ENCODE results near the gene ZBBX.
A peak's percentile ranks its signal among the peaks of the same experiment; 100 is the strongest.
"Not testable (repeated sequence)": the region's sequence is repeated elsewhere in the genome, so short reads cannot be mapped to it uniquely, and the experiment has no call there.

ZBBX gene, protein sequence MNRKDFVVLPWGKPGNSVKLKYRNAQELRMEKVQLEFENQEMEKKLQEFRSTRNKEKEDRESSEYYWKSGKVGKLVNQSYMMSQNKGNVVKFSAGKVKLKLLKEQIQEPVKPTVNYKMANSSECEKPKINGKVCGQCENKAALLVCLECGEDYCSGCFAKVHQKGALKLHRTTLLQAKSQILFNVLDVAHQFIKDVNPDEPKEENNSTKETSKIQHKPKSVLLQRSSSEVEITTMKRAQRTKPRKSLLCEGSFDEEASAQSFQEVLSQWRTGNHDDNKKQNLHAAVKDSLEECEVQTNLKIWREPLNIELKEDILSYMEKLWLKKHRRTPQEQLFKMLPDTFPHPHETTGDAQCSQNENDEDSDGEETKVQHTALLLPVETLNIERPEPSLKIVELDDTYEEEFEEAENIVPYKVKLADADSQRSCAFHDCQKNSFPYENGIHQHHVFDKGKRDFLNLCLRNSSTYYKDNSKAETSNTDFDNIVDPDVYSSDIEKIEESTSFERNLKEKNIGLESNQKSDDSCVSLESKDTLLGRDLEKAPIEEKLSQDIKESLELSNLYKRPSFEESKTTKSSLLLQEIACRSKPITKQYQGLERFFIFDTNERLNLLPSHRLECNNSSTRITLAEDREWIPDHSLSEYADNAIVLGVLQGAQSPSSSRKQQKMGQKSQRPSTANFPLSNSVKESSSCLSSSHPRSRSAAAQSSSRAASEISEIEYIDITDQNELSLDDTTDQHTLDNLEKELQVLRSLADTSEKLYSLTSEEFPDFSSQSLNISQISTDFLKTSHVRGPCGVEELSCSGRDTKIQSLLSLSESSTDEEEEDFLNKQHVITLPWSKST

DNA sequence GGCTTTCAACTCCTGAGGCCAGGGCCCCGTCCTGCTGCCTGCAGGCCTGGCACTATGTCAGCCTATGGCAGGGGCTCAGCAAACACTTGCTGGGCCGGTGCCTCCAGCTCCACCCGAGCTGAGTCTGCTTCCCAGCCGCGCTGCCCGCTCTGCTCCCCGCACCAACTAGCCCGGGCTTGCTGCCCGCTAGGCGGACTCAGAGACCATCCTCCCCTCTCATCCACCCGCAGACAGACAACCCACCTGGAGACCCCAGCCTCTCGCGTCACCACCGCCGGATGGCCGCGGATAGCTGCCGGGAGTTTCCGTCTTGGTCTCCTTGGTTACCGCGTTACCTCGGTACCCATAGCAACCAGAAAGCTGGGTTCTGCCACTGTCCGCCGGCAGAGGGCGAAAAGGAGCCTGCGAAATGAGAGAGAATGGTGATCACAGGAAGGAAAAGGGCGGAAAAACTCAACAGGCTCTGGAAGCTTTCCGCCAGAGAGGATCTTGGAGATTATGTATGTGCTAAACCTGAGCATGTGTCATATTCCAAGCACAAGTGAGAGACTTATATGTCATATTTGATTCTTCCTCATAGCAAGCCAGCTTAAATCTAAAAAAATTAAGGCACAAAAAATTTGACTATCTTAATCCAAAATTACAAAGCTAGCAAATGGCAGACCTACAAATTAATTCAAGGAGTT, at the start of gene ZBBX:
Gene ZBBX (minus strand): TSS at position 294 of the 686 bp plus-strand sequence. CDS start 7,396 bp downstream, outside the sequence.
- DNase-seq (ENCODE audit: low read depth): peak; percentile 17

DNA sequence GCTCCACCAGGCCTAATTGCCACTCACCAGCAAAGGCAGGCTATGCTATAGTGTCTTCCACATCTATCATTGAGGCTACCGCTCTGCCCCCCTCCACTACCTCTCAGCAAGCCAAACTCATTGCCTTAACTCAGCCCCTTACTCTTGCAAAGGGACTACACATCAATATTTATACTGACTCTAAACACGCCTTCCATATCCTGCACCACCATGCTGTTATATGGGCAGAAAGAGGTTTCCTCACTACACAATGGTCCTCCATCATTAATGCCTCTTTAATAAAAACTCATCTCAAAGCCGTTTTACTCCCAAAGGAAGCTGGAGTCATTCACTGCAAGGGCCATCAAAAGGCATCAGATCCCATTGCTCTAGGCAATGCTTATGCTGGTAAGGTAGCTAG, 46.9 kb upstream of the ZBBX start:
- DNase-seq (ENCODE audit: low read depth): not testable (repeated sequence)

DNA sequence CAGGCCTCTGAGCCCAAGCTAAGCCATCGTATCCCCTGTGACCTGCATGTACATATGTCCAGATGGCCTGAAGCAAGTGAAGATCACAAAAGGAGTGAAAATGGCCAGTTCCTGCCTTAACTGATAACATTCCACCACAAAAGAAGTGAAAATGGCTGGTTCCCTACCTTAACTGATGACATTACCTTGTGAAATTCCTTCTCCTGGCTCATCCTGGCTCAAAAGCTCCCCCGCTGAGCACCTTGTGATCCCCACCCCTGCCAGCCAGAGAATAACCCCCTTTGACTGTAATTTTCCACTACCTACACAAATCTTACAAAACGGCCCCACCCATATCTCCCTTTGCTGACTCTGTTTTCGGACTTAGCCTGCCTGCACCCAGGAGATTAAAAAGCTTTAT, 42.3 kb upstream of the ZBBX start:
- DNase-seq (ENCODE audit: low read depth): not testable (repeated sequence)

DNA sequence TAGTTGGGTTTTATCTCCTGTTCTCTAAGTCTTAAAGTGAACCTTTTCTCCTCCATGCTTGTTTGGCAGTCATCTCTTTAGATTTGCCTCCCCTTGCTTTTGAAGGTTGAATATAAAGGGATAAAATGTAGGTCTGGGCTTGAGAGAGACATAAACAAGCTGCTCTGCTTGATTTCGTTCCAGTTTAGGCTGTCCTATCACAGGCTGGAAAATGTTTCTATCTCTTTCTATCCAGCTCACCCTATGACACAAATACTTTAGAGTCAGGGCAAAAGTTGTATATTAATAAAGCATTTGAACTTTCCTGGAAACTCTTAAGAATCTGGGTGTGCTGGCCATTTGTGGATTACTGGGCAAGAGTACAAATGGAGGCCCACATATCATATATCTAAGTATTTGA, 29.5 kb upstream of the ZBBX start:
- DNase-seq (ENCODE audit: low read depth): no peak

DNA sequence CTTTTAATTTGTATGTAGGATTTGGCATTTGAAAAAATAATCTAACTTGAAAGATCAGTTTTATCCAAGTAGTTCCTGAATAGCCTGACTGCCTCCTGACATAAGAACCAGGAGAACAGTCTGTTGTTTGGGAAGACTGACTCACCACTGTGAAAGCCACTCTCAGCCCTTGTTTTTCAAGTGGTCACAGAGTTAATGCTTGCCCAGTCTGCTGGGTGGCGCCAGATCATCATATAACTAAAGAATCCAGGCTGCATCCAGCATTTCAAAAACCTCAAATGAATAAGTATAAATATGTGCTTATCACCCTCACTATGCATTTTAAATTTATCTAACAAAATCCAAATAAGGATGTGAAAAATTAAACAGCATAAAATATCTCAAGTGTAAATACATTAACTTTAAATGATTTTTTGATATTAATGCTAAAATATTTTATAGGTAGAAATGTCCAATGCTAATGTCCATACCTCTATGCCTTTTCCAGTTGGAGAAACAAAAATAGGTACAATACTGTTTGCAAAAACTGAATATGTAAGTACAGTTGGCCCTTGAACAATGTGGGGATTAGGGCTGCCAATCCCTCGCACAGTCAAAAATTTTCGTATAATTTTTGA, 26.9 kb upstream of the ZBBX start:
- no peak for DNase-seq (ENCODE audit: low read depth)

DNA sequence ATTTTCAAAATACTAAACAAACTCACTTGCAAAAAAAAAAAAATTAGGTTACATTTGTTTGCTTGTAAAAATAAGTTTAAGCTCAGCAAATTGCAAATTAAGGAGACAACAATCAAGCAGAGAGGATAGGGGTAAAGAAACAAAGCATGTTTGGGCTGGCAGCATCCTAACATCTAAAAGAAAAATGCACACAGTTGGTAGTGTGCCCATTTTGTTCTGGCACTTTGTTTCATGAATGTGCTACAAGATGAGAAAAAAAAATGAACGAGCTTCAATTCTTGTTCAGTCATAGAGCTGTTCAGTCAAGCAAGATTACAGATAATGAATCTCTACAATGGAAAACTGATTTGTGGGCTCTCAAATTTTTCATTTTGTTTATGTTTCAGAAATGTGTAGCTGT, 17.7 kb upstream of the ZBBX start:
- no peak for DNase-seq (ENCODE audit: low read depth)

DNA sequence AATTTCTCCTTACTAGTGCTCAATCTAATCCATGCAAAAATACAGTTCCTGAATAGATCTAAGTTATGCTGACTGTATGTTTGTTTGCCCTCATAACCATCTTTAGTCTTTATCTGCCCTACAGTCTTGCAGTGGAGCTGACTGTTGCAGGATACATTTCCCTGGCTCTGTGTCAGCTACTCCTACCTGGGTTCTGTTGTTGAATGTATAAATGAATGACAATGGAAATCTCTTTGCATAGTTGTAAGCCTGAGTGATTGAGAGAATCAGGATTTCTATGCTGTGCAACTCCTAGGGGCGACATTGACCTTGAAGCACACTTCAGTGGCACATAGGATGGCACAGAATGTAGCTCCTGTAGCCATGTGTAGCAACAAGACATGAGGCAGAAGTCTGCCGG, 16.0 kb upstream of the ZBBX start:
- DNase-seq (ENCODE audit: low read depth): no peak

DNA sequence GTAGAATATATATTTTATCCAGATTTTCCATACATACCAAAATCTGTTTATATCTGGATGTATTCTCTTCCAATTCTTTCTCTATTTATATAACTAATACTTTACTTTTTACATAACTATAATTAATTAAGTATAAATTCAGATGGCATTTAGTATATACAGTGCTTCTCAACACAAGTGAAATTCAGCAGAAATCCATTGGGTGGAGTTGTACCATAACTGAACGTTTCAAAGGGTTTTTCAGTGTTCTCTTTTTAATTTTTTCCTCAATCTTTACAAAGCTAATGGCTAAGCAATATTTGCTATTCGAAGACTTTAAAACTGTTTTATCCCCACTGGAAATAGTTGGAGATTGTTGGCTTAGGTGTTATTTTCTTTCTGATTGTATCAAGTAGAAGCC, 13.9 kb upstream of the ZBBX start:
- no peak for DNase-seq (ENCODE audit: low read depth)

DNA sequence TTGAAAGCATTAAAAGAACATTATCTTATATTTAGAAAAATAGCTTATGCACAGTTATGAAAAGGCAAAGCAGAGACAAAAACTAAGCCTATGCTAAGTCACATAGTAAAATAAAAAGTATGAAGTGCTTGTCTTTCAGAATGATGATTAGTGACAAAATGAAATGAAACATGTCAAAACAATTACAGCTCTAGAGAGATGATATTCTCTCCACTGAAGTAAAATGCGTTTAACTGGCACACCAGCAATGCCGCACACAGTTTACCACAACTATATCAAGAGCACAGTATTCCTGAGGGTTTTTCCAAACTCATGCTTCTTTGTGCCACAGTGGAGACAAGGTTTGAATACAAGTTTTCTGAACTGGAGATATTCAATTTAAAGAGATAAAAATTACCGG, 2.1 kb upstream of the ZBBX start:
- no peak for DNase-seq (ENCODE audit: low read depth)

DNA sequence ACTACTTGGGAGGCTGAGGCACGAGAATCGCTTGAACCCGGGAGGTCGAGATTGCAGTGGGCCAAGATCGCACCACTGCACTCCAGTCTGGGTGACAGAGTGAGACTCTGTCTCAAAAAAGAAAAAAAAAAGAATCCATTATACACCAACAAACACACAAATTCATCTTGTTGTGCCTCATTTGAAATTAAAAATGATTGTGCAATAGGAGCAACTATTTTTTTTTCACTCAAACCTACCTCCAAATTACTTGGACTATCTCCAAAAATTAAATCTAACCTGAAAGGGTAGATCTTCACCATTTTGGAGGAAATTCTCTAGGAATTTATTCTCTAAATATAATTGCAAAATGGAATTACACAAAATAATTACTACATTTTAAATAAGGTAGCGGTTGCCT, 4.6 kb downstream of the ZBBX start:
- no peak for DNase-seq (ENCODE audit: low read depth)

DNA sequence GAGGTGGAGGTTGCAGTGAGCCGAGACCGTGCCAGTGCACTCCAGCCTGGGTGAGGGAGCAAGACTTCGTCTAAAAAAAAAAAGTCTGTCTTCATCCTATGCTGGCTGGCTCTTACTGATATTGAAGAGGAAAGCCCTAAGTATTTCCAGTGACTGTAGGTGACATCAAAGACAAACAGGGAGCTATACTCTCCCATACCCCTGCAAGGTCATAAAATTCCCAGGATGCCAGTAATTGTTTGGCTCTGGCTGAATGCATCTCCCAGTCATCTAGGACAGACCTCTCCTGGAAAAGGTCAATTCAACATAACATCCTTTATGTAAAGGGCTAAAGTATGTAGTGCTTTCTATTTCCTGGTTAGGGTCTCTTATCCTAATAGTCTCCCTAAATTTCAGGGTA, 8.0 kb downstream of the ZBBX start:
- DNase-seq (ENCODE audit: low read depth): no peak

DNA sequence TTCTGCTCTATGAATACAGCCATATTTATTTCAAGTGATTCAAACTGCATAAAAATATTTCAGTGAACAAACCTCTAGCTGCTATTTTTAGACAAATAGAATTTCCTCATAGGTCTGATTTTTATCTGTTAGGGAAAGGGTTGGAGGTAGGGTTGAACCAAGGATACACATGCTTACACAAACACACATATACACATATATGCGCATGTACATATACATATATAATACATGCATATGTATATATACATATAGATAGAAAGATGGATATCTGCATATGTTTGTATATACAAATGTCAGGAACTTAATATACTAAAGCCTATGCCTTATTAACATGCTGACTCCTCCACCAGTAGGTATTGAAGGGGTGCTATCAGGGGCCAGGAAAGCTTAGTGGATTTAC, 18.1 kb downstream of the ZBBX start:
- DNase-seq (ENCODE audit: low read depth): no peak

DNA sequence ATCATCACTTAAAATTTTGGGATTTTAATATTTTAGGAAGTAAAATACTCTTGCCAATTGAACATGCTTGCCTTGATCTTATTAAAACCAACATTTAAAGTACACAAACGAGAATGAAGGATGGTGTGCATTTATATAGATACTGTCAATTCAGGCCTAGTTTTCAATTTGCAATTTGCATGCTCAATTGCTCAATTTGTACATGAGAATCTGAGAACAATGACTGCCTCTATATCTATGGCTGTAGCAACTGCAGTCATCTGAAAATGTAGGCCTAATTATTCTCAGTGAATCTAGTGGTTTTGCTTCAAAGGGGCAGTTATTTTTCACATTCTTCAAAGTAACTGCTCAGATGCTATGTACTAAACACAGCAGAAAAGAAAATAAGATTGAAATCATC, 18.8 kb downstream of the ZBBX start:
- DNase-seq (ENCODE audit: low read depth): no peak

DNA sequence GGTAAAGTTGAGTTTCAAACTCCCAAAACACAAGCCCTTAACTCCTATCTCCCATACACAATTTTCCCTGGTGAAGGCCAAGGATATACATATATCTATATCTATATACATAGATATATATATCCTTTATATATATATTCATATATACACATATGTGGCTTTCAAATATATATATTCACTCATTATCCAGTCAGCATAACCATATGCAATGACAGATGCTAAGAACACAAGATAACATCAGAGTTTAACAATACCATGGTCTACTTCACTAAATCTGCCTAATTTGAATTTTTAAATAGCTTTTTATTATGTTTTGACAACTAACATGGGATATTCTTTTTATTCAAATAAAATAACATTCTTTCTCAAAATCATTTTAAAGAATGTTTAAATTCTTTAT, 24.7 kb downstream of the ZBBX start:
- no peak for DNase-seq (ENCODE audit: low read depth)

DNA sequence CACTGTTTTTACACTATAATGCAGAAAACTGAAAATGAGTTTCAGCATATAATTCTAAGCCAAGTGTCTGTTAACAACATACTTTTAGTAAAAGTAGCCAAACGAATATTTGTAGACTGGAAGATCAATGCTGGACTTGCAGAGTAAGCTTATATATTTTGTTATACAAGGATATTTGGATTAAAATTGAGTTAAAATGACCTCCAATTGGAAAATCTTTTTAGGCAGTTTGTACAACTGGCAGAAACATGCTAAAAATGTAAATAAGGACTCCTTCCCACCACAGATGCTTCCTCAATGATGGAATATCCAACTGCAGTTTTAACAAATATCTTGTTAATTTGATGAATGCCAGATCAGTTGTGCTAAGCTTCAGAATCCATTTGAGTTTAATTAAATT, 25.3 kb downstream of the ZBBX start:
- no peak for DNase-seq (ENCODE audit: low read depth)

DNA sequence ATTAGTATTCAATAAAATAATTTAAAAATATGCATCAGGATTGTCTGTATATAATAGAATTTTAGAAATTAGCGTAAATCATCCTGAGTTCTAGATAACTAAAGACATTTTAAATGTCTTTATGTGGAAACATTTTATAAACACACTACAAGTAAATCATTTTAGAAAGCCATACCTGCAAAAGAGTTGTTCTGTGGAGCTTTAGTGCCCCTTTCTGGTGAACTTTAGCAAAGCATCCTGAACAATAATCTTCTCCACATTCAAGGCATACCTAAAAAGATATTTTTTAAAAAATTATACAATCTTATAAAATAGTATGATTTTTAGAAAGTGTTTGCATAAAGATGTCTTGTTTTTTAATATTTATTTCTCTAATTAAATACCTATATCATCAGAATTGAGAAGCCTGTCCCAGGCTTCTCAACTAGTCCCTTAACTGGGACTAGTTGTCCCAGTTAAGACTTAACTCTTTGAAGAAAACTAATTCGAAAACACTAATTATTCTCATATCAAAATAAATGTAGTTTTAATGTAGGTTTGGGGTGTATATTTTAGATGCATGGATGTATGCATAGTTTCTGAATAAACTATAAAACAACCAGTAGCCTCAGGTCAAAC, 29.7 kb downstream of the ZBBX start:
- no peak for DNase-seq (ENCODE audit: low read depth)

DNA sequence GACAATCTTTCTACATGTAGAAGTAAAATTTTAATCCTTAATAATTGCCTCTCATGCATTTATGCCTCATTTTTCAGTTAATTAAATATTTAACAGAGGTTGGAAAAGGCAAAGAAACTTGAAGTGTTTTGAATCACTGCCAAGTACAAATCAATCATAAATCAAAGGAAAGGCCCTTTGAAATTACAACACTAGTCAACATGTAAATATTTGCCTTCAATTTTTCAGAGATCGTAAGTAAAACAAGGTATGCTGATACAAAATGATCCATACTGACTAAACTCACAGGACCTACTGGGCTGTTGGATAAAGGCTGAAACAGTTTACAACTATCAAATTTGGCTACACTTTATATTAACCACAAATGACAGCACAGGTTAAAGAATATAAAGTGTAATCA, 33.9 kb downstream of the ZBBX start:
- no peak for DNase-seq (ENCODE audit: low read depth)

DNA sequence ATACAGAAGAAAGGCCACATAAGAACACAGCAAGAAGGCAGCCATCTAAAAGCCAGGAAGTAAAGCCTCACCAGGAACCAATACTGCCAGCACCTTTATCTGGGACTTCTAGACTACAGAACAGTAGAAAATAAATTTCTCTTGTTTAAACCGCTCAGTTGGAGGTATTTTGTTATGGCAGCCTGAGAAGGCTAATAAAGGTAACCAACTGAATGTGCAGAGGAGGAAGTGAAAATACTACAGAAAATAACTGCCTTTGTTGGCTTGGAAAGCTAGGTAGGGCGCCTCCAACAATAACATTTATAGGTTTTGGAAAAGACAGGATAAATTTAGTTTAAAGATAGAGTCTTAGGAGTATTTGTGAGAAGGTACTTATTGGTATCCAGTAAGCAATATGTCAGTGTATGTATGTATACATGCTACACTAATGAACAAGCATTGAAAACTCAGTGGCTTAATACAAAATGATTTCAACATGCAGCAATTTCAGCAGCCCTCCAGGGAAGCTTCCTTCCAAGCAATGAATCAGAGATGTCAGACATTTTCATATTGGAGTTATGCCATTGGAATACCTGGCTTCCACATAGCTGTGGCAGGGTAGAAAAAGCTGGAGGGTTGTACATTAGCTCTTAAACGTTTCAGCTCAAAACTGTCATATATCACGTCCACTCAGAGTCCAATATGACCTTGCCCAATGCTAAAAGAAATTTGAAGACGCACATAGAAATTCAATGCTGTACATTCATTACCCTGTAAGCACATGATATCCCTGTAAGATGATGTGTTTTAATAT, 48.9 kb downstream of the ZBBX start:
- no peak for DNase-seq (ENCODE audit: low read depth)

DNA sequence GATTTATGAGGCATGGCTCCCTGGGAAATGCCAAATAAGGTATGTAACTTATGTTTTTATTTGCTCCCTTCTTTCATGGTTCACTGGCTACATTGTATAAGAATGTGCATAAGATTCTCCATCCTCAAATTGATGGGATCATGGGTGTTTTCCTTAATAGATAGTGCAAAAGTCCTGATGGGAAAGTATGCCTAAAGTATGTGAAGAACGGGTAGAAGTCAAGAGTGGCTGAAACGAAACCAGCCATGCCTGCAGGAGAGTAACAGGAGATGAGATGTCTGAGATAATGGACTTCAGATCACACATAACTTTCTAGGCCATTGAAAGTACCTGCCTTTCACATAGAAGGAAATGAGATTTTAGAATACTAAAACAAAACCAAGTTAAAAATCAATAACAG, 56.5 kb downstream of the ZBBX start:
- no peak for DNase-seq (ENCODE audit: low read depth)

DNA sequence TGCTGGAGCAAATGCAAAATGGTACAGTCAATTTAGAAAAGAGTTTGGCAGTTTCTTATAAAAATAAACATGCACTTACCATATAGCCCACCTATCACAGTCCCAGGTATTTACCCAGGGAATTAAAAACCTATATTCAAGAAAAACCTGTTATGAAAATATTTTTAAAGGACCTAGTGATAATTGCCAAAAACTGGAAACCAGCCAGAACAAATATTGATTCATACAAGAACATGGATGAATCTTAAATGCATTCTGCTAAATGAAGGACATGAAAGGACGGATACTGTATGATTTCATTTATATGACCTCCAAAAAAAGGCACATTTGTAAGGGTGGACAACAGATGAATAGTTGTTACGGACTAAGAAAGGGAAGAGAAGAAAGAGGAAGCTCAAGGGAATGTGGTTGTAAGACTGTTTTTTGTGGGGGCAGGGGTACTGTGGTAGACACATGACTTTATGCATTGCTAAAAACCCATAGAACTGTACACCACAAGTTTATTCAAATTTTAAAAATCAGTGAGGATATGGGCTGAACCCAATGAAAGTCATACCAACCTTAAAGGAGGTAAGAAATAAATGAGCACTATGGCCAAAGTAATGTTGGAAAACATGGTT, 61.0 kb downstream of the ZBBX start:
- DNase-seq (ENCODE audit: low read depth): no peak

DNA sequence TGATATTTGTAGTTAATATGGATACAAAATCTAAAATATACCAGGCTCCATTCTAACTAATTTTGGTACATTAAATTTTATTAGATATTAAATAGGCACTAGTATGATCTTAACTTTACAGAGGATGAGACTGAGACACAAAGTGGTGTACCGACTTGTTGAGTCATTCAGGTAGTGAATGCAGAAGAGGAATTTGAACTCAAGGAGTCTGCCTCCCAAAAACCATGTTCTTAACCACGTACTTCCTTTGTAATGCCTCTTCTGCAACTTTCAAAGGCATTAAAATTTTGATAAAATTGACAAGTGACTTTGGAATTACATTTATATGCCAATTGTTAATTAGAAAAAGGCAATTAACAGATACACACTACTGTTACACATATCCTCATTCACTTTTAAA, 61.8 kb downstream of the ZBBX start:
- no peak for DNase-seq (ENCODE audit: low read depth)

All from GM04503 (cell line).